Panc1 (cell line): ENCODE data around the gene WAPL.

Source experiments
- CTCF ChIP-seq: fragments of 450-650 bp; IDR thresholded peaks from 2 replicates; pipeline ENCODE4 v1.5.1; 2017; ENCODE audit warnings: mild to moderate bottlenecking
- POLR2AphosphoS5 ChIP-seq: IDR thresholded peaks from 2 replicates; pipeline ENCODE4 v1.6.1; 2012; ENCODE audit warnings: mild to moderate bottlenecking, low read depth, low read length, moderate library complexity
- REST ChIP-seq, 2 experiments: IDR thresholded peaks; 2 replicates each; pipeline ENCODE4 v1.6.1; 2011 to 2012; ENCODE audit warnings: low read depth in 2 of 2, control low read depth in 1 of 2, low read length in 1 of 2, mild to moderate bottlenecking in 1 of 2, moderate library complexity in 1 of 2; ENCODE audit not compliant: insufficient read depth in 1 of 2
- SIN3A ChIP-seq: IDR thresholded peaks from 2 replicates; pipeline ENCODE4 v1.6.1; 2012; ENCODE audit warnings: low read depth, mild to moderate bottlenecking, low read length, moderate library complexity, borderline replicate concordance; ENCODE audit not compliant: insufficient read depth

GRCh38 chr10:86397120-86397519 lies 124.5 kb downstream of the WAPL start:
- TF ChIP-seq CTCF (no peak), POLR2AphosphoS5 (no peak), SIN3A (no peak), REST (IDR thresholded peaks at IDR 0.05; ENCODE audit: insufficient read depth in 1 of 2, low read depth in 2 of 2, low read length in 1 of 2) (no peak)
